ENCODE data around the gene CACNA1C. TPM values are rescaled to one million over a fixed set of nuclear protein-coding genes. Genes with fewer than 3 reads are reported as not detected.

CACNA1C gene
- total RNA-seq, 1 experiment from 2014 or later: 1.1 TPM

GRCh38 chr12:2074792-2075191 is 22.0 kb downstream of the CACNA1C start:
- H3K27me3 ChIP-seq (ENCODE audit: insufficient read depth, low read length): no peaks in the 10 kb centered on the region
- H3K4me1 ChIP-seq (ENCODE audit: insufficient read depth, low read length): no peaks in the 10 kb centered on the region
- H3K23ac ChIP-seq (ENCODE audit: insufficient read length, low read depth, low read length): no peak overlapping the region
- H3K56ac ChIP-seq (ENCODE audit: insufficient read length, low read depth, low read length): no peak overlapping the region
- no peak overlapping the region for H4K8ac ChIP-seq (replicated peaks; ENCODE audit: insufficient read length, low read depth, low read length)
- H2BK15ac ChIP-seq (ENCODE audit: low read depth, low read length): no peak overlapping the region
- no peak overlapping the region for H2BK5ac ChIP-seq (ENCODE audit: insufficient read length, low read length)
- no peaks in the 10 kb centered on the region for H4K20me1 ChIP-seq (ENCODE audit: control insufficient read depth, insufficient read depth, insufficient read length)
- DNase-seq: no peak
- H3K18ac ChIP-seq (ENCODE audit: insufficient read length, low read depth, low read length): no peak overlapping the region
- H3K79me1 ChIP-seq (ENCODE audit: insufficient read depth, low read depth, low read length, poor library complexity, severe bottlenecking): no peaks in the 10 kb centered on the region
- no peak overlapping the region for H4K91ac ChIP-seq (ENCODE audit: insufficient read length, low read depth, low read length)
- no peak for TF ChIP-seq CTCF (conservative IDR thresholded peaks at IDR 0.05)
- H2BK12ac ChIP-seq (ENCODE audit: insufficient read length, low read depth, low read length): no peak overlapping the region
- peaks cover 0 to 21% (median 10%) of the 10 kb centered on the region in 3 experiments for H3K36me3 Mint-ChIP-seq (ENCODE audit: insufficient read depth in 1 of 3, low read depth in 3 of 3)
- H3K4me1 Mint-ChIP-seq: peaks cover 3 to 18% of the 10 kb centered on the region in 2 experiments
- H2AK5ac ChIP-seq (ENCODE audit: insufficient read length, low read length): no peak overlapping the region
- WGBS (ENCODE audit: extremely low coverage, insufficient read length, low lambda C conversion rate): no CpG with 5 or more reads among the region's 4 CpGs
- no peak overlapping the region for H2BK20ac ChIP-seq (ENCODE audit: low read depth, low read length, poor library complexity, severe bottlenecking)
- H3K27me3 Mint-ChIP-seq (ENCODE audit: low read depth): peaks cover 5% of the 10 kb centered on the region; the same call in 1 of the 2 replicates
- H3K23me2 ChIP-seq (ENCODE audit: insufficient read length, low read depth, low read length, poor library complexity, severe bottlenecking): no peaks in the 10 kb centered on the region
- no peaks in the 10 kb centered on the region for H3K9me3 ChIP-seq (ENCODE audit: control insufficient read depth, low read depth, low read length)
- H3K14ac ChIP-seq (ENCODE audit: insufficient read depth, low read length): no peak overlapping the region
- no peaks in the 10 kb centered on the region for H3K79me2 ChIP-seq (ENCODE audit: insufficient read depth, low read length)
- no peak overlapping the region for H3K27ac ChIP-seq (ENCODE audit: insufficient read length, low read depth, low read length)
- no peak overlapping the region for H3K4me3 Mint-ChIP-seq
- no peak overlapping the region for H4K5ac ChIP-seq (ENCODE audit: insufficient read length, low read depth, low read length)
- H3K4ac ChIP-seq (ENCODE audit: low read depth, low read length): no peak overlapping the region
- H3T11ph ChIP-seq (ENCODE audit: low read length): no peak overlapping the region
- H2AFZ ChIP-seq (ENCODE audit: low read length): no peak overlapping the region
- no peak overlapping the region for H3K27ac Mint-ChIP-seq
- no peak overlapping the region for H3K9ac ChIP-seq (ENCODE audit: extremely low read depth, insufficient read length, low read length)
- peaks cover 25 to 31% of the 10 kb centered on the region in 2 experiments for H3K9me3 Mint-ChIP-seq
- H2BK120ac ChIP-seq (ENCODE audit: low read depth, low read length, poor library complexity, severe bottlenecking): no peak overlapping the region
- no peak overlapping the region for H3K4me2 ChIP-seq (ENCODE audit: insufficient read depth, insufficient read length, low read length)

Measured in H9 (cell line).